HG03060 (cell line): ENCODE measurements around the gene KRT31.
"Not testable (repeated sequence)": the region's sequence is repeated elsewhere in the genome, so short reads cannot be mapped to it uniquely, and the experiment has no call there.

Source experiments
- ATAC-seq: cut with Tn5 transposase; IDR thresholded peaks from one replicate; pipeline ENCODE4 v1.9.1; 2021; ENCODE audit warnings: low read depth, moderate number of reproducible peaks; ENCODE audit not compliant: unreplicated experiment

KRT31 gene

GRCh38 chr17:41347869-41348760 is 49.3 kb downstream of the KRT31 start:
- ATAC-seq = no peak

GRCh38 chr17:41346421-41346820 is 51.0 kb downstream of the KRT31 start:
- not testable (repeated sequence) for ATAC-seq

- no peak for ATAC-seq
Observed at GRCh38 chr17:41345992-41346391, 51.4 kb downstream of the KRT31 start.
